Natural killer cell (primary cell): ENCODE results near the gene CDH26. TPM values are rescaled to one million over a fixed set of nuclear protein-coding genes. Genes with fewer than 3 reads are reported as not detected.

ENCODE experiments used
- ATAC-seq, 3 donors: fragments of 150-1000 bp in 2 of 3; fragments of 200-7000 bp in 1 of 3; cut with Tn5 transposase; 1 replicate in 1 of 3; 2 replicates in 2 of 3; pipeline ENCODE4 v1.10.0; 2021; ENCODE audit warnings: mild to moderate bottlenecking in 2 of 3, moderate library complexity in 2 of 3
- DNase-seq, 2 donors: peaks; one replicate each; pipeline versions ENCODE4 v3.0.0 to v3.0.0-alpha.2; 2013 to 2021; ENCODE audit warnings: mixed read lengths in 1 of 2
- H3K27ac ChIP-seq: one replicate; pipeline ENCODE4 v1.5.1; 2013; ENCODE audit warnings: mild to moderate bottlenecking, low read length
- H3K27me3 ChIP-seq: one replicate; pipeline ENCODE4 v1.6.1; 2013; ENCODE audit warnings: low read length; ENCODE audit not compliant: control insufficient read depth, insufficient read depth
- H3K36me3 ChIP-seq: one replicate; pipeline ENCODE4 v1.6.1; 2013; ENCODE audit warnings: low read length; ENCODE audit not compliant: control insufficient read depth, insufficient read depth
- H3K4me1 ChIP-seq: one replicate; pipeline ENCODE4 v1.6.1; 2013; ENCODE audit warnings: low read length; ENCODE audit not compliant: control insufficient read depth, insufficient read depth
- H3K4me3 ChIP-seq: one replicate; pipeline ENCODE4 v1.5.1; 2013; ENCODE audit warnings: low read length
- H3K9me3 ChIP-seq: one replicate; pipeline ENCODE4 v1.6.1; 2013; ENCODE audit warnings: low read length; ENCODE audit not compliant: control insufficient read depth, insufficient read depth
- H3K27ac Mint-ChIP-seq, 2 donors: one replicate each; pipeline ENCODE4 v1.8.0; 2022; ENCODE audit warnings: mild to moderate bottlenecking in 2 of 2, mixed read lengths in 2 of 2, moderate library complexity in 1 of 2
- H3K27me3 Mint-ChIP-seq, 2 donors: one replicate each; pipeline ENCODE4 v1.8.0; 2022; ENCODE audit warnings: low read depth in 2 of 2, mixed read lengths in 2 of 2
- H3K36me3 Mint-ChIP-seq: one replicate; pipeline ENCODE4 v1.8.0; 2022; ENCODE audit warnings: mixed read lengths
- H3K4me1 Mint-ChIP-seq, 2 donors: one replicate each; pipeline ENCODE4 v1.8.0; 2022; ENCODE audit warnings: mixed read lengths in 2 of 2
- H3K4me3 Mint-ChIP-seq: one replicate; pipeline ENCODE4 v1.8.0; 2022; ENCODE audit warnings: mild to moderate bottlenecking, moderate library complexity, mixed read lengths
- H3K9me3 Mint-ChIP-seq, 2 donors: one replicate each; pipeline ENCODE4 v1.8.0; 2022; ENCODE audit warnings: mixed read lengths in 2 of 2
- CTCF ChIP-seq: fragments of 200-600 bp; IDR thresholded peaks from one replicate; pipeline ENCODE4 v1.8.0; 2022; ENCODE audit warnings: antibody characterized with exemption
- whole genome bisulfite sequencing: methylation state at CpG from one replicate; pipeline ENCODE4 v1.1.7; 2013; ENCODE audit warnings: missing lambda C conversion rate; ENCODE audit not compliant: insufficient coverage; 5-methylcytosine and 5-hydroxymethylcytosine counted together
- intact Hi-C: fragments of 100-400 bp; cut with micrococcal nuclease; formaldehyde crosslinking; loops from one replicate; pipeline ENCODE4 v1.14.2; 2022
- total RNA-seq, 4 donors: library from RNA; stranded (reverse); fragments of 120-200 nt in 1 of 4; gene quantifications; one replicate each; pipeline versions ENCODE4 v1.2.3 to v1.2.4, GENCODE V29; 2013 to 2022

The CDH26 gene
- total RNA-seq, 3 donors from 2014 or later (not counting 1 experiment from before 2014, with no cell fraction given) = 1.2 to 2.0 (median 1.8) TPM

GRCh38 chr20:60046436-60046835 is 88.2 kb downstream of the CDH26 start:
- Histone ChIP-seq H3K9me3 (no peaks in the 10 kb centered on the region), H3K27ac (no peak overlapping the region), H3K36me3 (no peaks in the 10 kb centered on the region), H3K4me3 (no peak overlapping the region), H3K27me3 (no peaks in the 10 kb centered on the region), H3K4me1 (peaks cover 5% of the 10 kb centered on the region)
- Mint-ChIP-seq H3K4me1 (no peaks in the 10 kb centered on the region), H3K27me3 (peaks cover 0 to 3% of the 10 kb centered on the region in 2 donors), H3K36me3 (no peaks in the 10 kb centered on the region), H3K9me3 (no peaks in the 10 kb centered on the region), H3K4me3 (no peak overlapping the region), H3K27ac (no peak overlapping the region)
- TF ChIP-seq CTCF = no peak
- 71% methylated on average over 1 of the region's 2 CpGs for whole genome bisulfite sequencing
- no peak for ATAC-seq
- no peak for DNase-seq
- intact Hi-C loops = no loop called here

GRCh38 chr20:60046860-60047259 is 88.6 kb downstream of the CDH26 start:
- Mint-ChIP-seq H3K27ac (no peak overlapping the region), H3K27me3 (peaks cover 0 to 3% of the 10 kb centered on the region in 2 donors), H3K36me3 (no peaks in the 10 kb centered on the region), H3K4me3 (no peak overlapping the region), H3K9me3 (no peaks in the 10 kb centered on the region), H3K4me1 (no peaks in the 10 kb centered on the region)
- Histone ChIP-seq H3K4me1 (peaks cover 5% of the 10 kb centered on the region), H3K27me3 (no peaks in the 10 kb centered on the region), H3K4me3 (no peak overlapping the region), H3K27ac (no peak overlapping the region), H3K36me3 (no peaks in the 10 kb centered on the region), H3K9me3 (no peaks in the 10 kb centered on the region)
- intact Hi-C loops = no loop called here
- 95% methylated on average over 8 of the region's 8 CpGs for WGBS
- DNase-seq = no peak
- no peak for TF ChIP-seq CTCF
- no peak for ATAC-seq

GRCh38 chr20:60048634-60049521 is 90.7 kb downstream of the CDH26 start:
- 96% methylated on average over 11 of the region's 11 CpGs for WGBS
- intact Hi-C loops = no loop called here
- H3K4me1 Mint-ChIP-seq = peaks cover 12 to 13% of the 10 kb centered on the region in 2 donors
- ATAC-seq (no peak), DNase-seq (no peak)
- no peak overlapping the region for H3K27ac ChIP-seq
- H3K36me3 Mint-ChIP-seq = no peaks in the 10 kb centered on the region
- H3K4me3 ChIP-seq = no peak overlapping the region
- no peaks in the 10 kb centered on the region for H3K9me3 Mint-ChIP-seq
- H3K4me3 Mint-ChIP-seq = no peak overlapping the region
- H3K9me3 ChIP-seq = no peaks in the 10 kb centered on the region
- H3K36me3 ChIP-seq = no peaks in the 10 kb centered on the region
- H3K27ac Mint-ChIP-seq = no peak overlapping the region
- no peaks in the 10 kb centered on the region for H3K27me3 ChIP-seq
- TF ChIP-seq CTCF = no peak
- H3K4me1 ChIP-seq = peaks cover 7% of the 10 kb centered on the region
- H3K27me3 Mint-ChIP-seq = peaks cover 0 to 3% of the 10 kb centered on the region in 2 donors
